Ovary (tissue), 9 donors: ENCODE measurements around the gene P3H2. TPM values are rescaled to one million over a fixed set of nuclear protein-coding genes. Genes with fewer than 3 reads are reported as not detected.

Experiments used
- DNase-seq, 5 donors: peaks; one replicate each; pipeline ENCODE4 v3.0.0-alpha.2; 2019 to 2020
- H3K27ac ChIP-seq, 2 donors: fragments of 200-600 bp; one replicate each; pipeline versions ENCODE4 v1.5.1 to v1.8.0; 2019 to 2022
- H3K27me3 ChIP-seq: fragments of 200-600 bp; one replicate; pipeline ENCODE4 v1.8.0; 2022
- H3K36me3 ChIP-seq: fragments of 200-600 bp; sonication (generic); one replicate; pipeline ENCODE4 v1.5.1; 2019
- H3K4me1 ChIP-seq: one replicate; pipeline ENCODE4 v1.8.1; 2013; ENCODE audit warnings: mild to moderate bottlenecking, moderate library complexity; ENCODE audit not compliant: insufficient read depth
- H3K4me3 ChIP-seq: fragments of 200-600 bp; sonication (generic); one replicate; pipeline ENCODE4 v1.5.1; 2017
- H3K9me3 ChIP-seq, 2 donors: fragments of 200-600 bp in 1 of 2; sonication (generic) in 1 of 2; one replicate each; pipeline versions ENCODE4 v1.5.1 to v1.8.1; 2013 to 2019; ENCODE audit warnings: mild to moderate bottlenecking in 1 of 2, moderate library complexity in 1 of 2
- CTCF ChIP-seq, 3 donors: fragments of 450-650 bp in 2 of 3; fragments of 200-600 bp in 1 of 3; IDR thresholded peaks; one replicate each; pipeline versions ENCODE4 v1.5.1 to v1.8.0; 2016 to 2022; ENCODE audit warnings: antibody characterized with exemption in 3 of 3, mild to moderate bottlenecking in 1 of 3
- EP300 ChIP-seq: sonication (generic); formaldehyde crosslinking; IDR thresholded peaks from one replicate; pipeline ENCODE4 v1.6.1; 2017; ENCODE audit warnings: antibody characterized with exemption
- POLR2A ChIP-seq: fragments of 450-650 bp; IDR thresholded peaks from one replicate; pipeline ENCODE4 v1.6.1; 2017; ENCODE audit warnings: antibody characterized with exemption, mild to moderate bottlenecking, moderate library complexity
- WGBS, 3 donors: extraction: QIAGEN DNeasy Blood & Tissue Kit in 1 of 3; methylation state at CpG; one replicate each; pipeline versions ENCODE4 v1.1.5 to v1.1.7; 2013 to 2017; 5-methylcytosine and 5-hydroxymethylcytosine counted together
- intact Hi-C, 4 donors: fragments of 100-400 bp; cut with DNase I; formaldehyde crosslinking; loops; one replicate each; pipeline versions ENCODE4 v1.11.0 to v1.15.1; 2022 to 2023
- polyA plus RNA-seq, 2 donors: library from polyadenylated mRNA; stranded (reverse); fragments of 200-250 nt in 1 of 2; fragments of 350-450 nt in 1 of 2; fragmentation: Illumina TruSeq in 1 of 2; extraction: RNeasy Lipid Tissue Mini Kit (QIAGEN cat#74804) in 1 of 2; gene quantifications; one replicate each; pipeline ENCODE4 v1.2.3, GENCODE V29; 2013 to 2014
- total RNA-seq, 7 donors: library from RNA; depleted of rRNA in 2 of 7; stranded (reverse); fragments of >200 nt in 2 of 7; fragmentation: NEBNext Ultra II Directional in 3 of 7; extraction: Animal tissue kit (Norgen Biotek cat#: 25700) in 3 of 7; gene quantifications; one replicate each; pipeline versions ENCODE4 v1.1.0 to v1.2.4, GENCODE V29; 2016 to 2023
- donor health status: DM: no; HTN: no; CAD: no; lungs with moderate emphysema.
- donor health status: DM: no; HTN: no; CAD: no.
- donor health status: Bipolar disorder and iron deficiency.
- donor health status: DM: yes; HTN: yes; CAD: no.
- donor health status: DM: no; HTN: no; CAD: no.
- donor health status: DM: yes; HTN: yes; CAD: no.

P3H2 gene
- total and polyA plus RNA-seq, 9 donors = 10.6 to 359 (median 22.8) TPM

GRCh38 chr3:190019844-190020243, 100.9 kb downstream of the P3H2 start:
- Histone ChIP-seq H3K4me3 (no peak overlapping the region), H3K4me1 (no peaks in the 10 kb centered on the region), H3K36me3 (no peaks in the 10 kb centered on the region), H3K9me3 (no peaks in the 10 kb centered on the region), H3K27ac (no peak overlapping the region), H3K27me3 (no peaks in the 10 kb centered on the region)
- WGBS, 3 donors = 49 to 97% methylated on average over 2 of the region's 2 CpGs; no CpG with 5 or more reads in 1 of the 3 donors
- DNase-seq = no peak
- intact Hi-C loops = loop anchor here in 1 of 4 donors (5.0 kb wide), 1 partner anchor 713 kb away; no protein-coding TSS in a partner anchor
- TF ChIP-seq CTCF (IDR thresholded peaks at IDR 0.05) (no peak), EP300 (no peak), POLR2A (no peak)

GRCh38 chr3:190019006-190019405, 101.7 kb downstream of the P3H2 start:
- Histone ChIP-seq H3K27me3 (no peaks in the 10 kb centered on the region), H3K36me3 (no peaks in the 10 kb centered on the region), H3K4me1 (no peaks in the 10 kb centered on the region), H3K9me3 (no peaks in the 10 kb centered on the region), H3K27ac (no peak overlapping the region), H3K4me3 (no peak overlapping the region)
- TF ChIP-seq EP300 (no peak), CTCF (IDR thresholded peaks at IDR 0.05) (no peak), POLR2A (no peak)
- 88% methylated on average over 2 of the region's 2 CpGs for WGBS, 3 donors
- no peak for DNase-seq
- intact Hi-C loops = no loop called here

- Histone ChIP-seq H3K9me3 (no peaks in the 10 kb centered on the region), H3K27ac (no peak overlapping the region), H3K4me3 (no peak overlapping the region), H3K27me3 (no peaks in the 10 kb centered on the region), H3K36me3 (no peaks in the 10 kb centered on the region), H3K4me1 (no peaks in the 10 kb centered on the region)
- TF ChIP-seq CTCF (IDR thresholded peaks at IDR 0.05) = no peak
- no peak for TF ChIP-seq POLR2A
- TF ChIP-seq EP300 = no peak
- intact Hi-C loops = no loop called here
- WGBS, 3 donors = 95 to 100% (median 100%) methylated on average over 1 of the region's 1 CpG
- no peak for DNase-seq
These were observed 102.2 kb downstream of the P3H2 start for GRCh38 chr3:190018460-190018859.

- H3K36me3 ChIP-seq = no peaks in the 10 kb centered on the region
- H3K4me3 ChIP-seq = no peak overlapping the region
- intact Hi-C loops = no loop called here
These were observed 103.0 kb downstream of the P3H2 start for GRCh38 chr3:190017521-190018288.

More at GRCh38 chr3:190017521-190018288, 103.0 kb downstream of the P3H2 start:
- WGBS, 3 donors = 64 to 76% (median 65%) methylated on average over 6 of the region's 6 CpGs
- Histone ChIP-seq H3K27me3 (no peaks in the 10 kb centered on the region), H3K27ac (no peak overlapping the region), H3K9me3 (no peaks in the 10 kb centered on the region), H3K4me1 (no peaks in the 10 kb centered on the region)
- TF ChIP-seq CTCF (IDR thresholded peaks at IDR 0.05) (peak in 2 of 3 donors; percentile 33 to 36), POLR2A (no peak)
- peak in 2 of 5 donors; percentile 15 to 53 for DNase-seq
